Rectal smooth muscle tissue (tissue), 1 donor: Measurements from ENCODE around the gene RPL19.
A peak's percentile ranks its signal among the peaks of the same experiment; 100 is the strongest.
"Not testable (repeated sequence)": the region's sequence is repeated elsewhere in the genome, so short reads cannot be mapped to it uniquely, and the experiment has no call there.

ENCODE experiments used
- H3K27ac ChIP-seq: one replicate; pipeline ENCODE4 v1.7.0; 2013; ENCODE audit warnings: low read depth, low read length, inconsistent platforms
- H3K27me3 ChIP-seq: one replicate; pipeline ENCODE4 v1.7.0; 2013; ENCODE audit warnings: low read length; ENCODE audit not compliant: control insufficient read depth, insufficient read depth
- H3K36me3 ChIP-seq: one replicate; pipeline ENCODE4 v1.7.0; 2013; ENCODE audit warnings: low read length; ENCODE audit not compliant: control insufficient read depth, insufficient read depth
- H3K4me1 ChIP-seq: one replicate; pipeline ENCODE4 v1.7.0; 2013; ENCODE audit warnings: low read length; ENCODE audit not compliant: control insufficient read depth, insufficient read depth
- H3K4me3 ChIP-seq: one replicate; pipeline ENCODE4 v1.7.0; 2013; ENCODE audit warnings: low read length
- H3K9ac ChIP-seq: one replicate; pipeline ENCODE4 v1.7.0; 2013; ENCODE audit warnings: low read length

RPL19 gene

GRCh38 chr17:39165841-39166349 lies 34.2 kb upstream of the RPL19 start, which contains the start of gene ARL5C:
ARL5C (minus strand) TSS chr17:39166161; CDS start chr17:39165760, 401 bp downstream.
- no peaks in the 10 kb centered on the region for H3K36me3 ChIP-seq
- no peak within 1 kb of the TSS for H3K27ac ChIP-seq
- H3K27me3 ChIP-seq, result no peaks in the 10 kb centered on the region
- peaks cover 2% of the 10 kb centered on the region for H3K4me1 ChIP-seq
- no peak within 1 kb of the TSS for H3K9ac ChIP-seq
- peak within 1 kb of the TSS; percentile 76 for H3K4me3 ChIP-seq

DNA sequence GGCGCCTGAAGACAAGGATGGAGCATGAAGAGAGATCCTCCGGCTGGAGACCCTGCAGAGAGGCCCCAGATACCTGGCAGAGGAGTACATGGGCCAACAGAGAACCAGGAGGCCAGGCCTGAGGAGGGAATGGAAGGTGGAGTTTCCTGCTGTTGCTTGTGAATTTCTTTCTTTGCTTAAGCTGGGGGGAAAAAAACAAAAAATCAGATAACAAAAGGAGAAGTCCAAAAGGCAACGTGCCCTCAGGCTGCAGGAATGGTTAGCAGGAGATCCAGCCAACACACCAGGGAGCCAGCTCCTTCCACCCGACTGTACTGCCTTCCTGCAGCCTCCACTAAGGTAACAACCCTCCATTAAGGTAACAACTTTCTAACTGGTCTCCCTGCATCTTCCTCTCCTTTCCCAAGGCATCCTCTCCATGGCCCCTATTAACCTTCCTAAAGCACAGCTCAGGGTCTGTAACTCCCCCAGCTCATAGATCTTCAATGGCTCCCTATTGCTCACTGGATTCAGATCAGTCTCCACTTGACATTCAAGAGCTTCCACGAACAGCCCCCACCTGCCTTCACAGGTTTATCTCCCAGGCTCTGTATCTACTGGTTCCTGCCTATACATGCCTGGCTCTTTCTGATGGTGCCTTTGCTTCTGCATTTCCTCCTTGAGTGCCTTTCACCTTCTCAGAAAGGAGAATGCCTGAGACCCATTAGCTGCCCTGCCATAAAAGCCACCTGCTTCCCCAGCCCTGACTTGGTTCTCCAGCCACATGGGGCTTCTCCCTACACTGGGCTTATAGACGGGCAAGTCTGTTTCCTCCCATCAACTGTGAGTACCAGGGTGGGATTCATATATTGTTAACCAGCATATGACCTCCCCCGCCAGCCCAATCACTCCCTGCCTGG lies 33.4 kb upstream of the RPL19 start:
- Histone ChIP-seq H3K36me3 (no peaks in the 10 kb centered on the region), H3K27ac (no peak overlapping the region), H3K9ac (no peak overlapping the region), H3K4me3 (no peak overlapping the region), H3K27me3 (no peaks in the 10 kb centered on the region), H3K4me1 (peaks cover 2% of the 10 kb centered on the region)

- no peaks in the 10 kb centered on the region for H3K36me3 ChIP-seq
- H3K9ac ChIP-seq, result no peak overlapping the region
- no peaks in the 10 kb centered on the region for H3K27me3 ChIP-seq
- no peak overlapping the region for H3K27ac ChIP-seq
- peaks cover 2% of the 10 kb centered on the region for H3K4me1 ChIP-seq
- no peak overlapping the region for H3K4me3 ChIP-seq
Measured at GRCh38 chr17:39167476-39167875, 32.6 kb upstream of the RPL19 start.

DNA sequence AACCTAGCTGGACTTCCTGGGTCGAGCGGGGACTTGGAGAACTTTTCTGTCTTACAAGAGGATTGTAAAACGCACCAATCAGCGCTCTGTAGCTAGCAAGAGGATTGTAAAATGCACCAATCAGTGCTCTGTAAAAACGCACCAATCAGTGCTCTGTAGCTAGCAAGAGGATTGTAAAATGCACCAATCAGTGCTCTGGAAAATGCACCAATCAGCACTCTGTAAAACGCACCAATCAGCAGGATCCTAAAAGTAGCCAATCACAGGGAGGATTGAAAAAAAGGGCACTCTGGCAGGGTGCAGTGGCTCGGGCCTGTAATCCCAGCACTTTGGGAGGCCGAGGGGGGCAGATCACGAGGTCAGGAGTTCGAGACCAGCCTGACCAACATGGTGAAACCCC lies 31.6 kb upstream of the RPL19 start:
- not testable (repeated sequence) for H3K36me3 ChIP-seq, H3K4me3 ChIP-seq, H3K4me1 ChIP-seq, H3K27me3 ChIP-seq, H3K9ac ChIP-seq, H3K27ac ChIP-seq

DNA sequence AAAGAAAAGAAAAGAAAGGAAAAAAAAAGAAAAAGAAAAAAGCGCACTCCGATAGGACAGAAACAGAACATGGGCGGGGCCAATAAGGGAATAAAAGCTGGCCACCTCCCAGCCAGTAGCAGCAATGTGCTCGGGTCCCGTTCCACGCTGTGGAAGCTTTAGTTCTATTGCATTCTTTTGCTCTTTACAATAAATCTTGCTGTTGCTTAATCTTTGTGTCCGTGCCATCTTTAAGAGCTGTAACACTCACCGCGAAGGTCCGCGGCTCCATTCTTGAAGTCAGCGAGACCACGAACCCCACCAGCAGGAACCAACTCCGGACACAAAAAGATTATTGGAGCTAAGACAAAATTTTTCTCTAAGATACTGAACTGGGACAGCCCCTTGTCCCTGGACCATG lies 31.0 kb upstream of the RPL19 start:
- no peak overlapping the region for H3K9ac ChIP-seq
- peaks cover 2% of the 10 kb centered on the region for H3K4me1 ChIP-seq
- no peak overlapping the region for H3K27ac ChIP-seq
- H3K36me3 ChIP-seq, result no peaks in the 10 kb centered on the region
- no peaks in the 10 kb centered on the region for H3K27me3 ChIP-seq
- no peak overlapping the region for H3K4me3 ChIP-seq

DNA sequence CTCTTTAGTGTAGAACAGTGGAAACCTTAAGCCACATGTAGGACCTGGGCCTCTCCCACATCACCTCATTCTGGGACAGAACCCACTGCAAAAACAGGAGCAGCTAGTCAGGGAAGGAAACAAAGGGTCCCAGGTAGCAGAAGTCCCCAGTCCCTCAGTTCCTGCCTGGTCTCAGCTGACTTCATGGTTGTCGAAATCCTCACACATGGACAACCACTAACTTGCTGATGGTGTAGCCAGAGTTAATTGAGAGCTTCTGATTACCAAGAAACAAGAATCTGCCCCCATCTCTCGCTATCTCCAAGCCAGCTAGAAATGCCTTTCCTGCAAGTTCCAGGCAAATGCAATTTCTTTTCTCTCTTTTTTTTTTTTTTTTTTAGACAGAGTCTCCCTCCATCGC lies 30.6 kb upstream of the RPL19 start:
- Histone ChIP-seq H3K4me3 (no peak overlapping the region), H3K36me3 (no peaks in the 10 kb centered on the region), H3K9ac (no peak overlapping the region), H3K4me1 (no peaks in the 10 kb centered on the region), H3K27me3 (no peaks in the 10 kb centered on the region), H3K27ac (no peak overlapping the region)

- no peak overlapping the region for H3K9ac ChIP-seq
- H3K36me3 ChIP-seq, result no peaks in the 10 kb centered on the region
- H3K4me3 ChIP-seq, result no peak overlapping the region
- H3K27ac ChIP-seq, result no peak overlapping the region
- H3K27me3 ChIP-seq, result no peaks in the 10 kb centered on the region
- no peaks in the 10 kb centered on the region for H3K4me1 ChIP-seq
Measured at GRCh38 chr17:39170109-39170508, 30.0 kb upstream of the RPL19 start.

DNA sequence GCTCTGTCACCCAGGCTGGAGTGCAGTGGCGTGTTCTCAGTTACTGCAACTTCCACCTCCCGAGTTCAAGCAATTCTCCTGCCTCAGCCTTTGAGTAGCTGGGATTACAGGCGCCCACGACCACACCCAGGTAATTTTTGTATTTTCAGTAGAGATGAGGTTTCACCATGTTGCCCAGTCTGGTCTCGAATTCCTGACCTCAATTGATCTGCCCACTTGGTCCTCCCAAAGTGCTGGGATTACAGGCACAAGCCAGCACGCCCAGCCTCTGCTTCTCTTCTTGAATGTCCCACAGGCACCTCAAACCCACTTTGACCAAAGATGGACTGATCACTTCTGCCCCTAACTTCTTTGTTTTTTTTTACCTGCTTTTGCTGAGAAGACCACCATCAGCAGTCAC lies 29.5 kb upstream of the RPL19 start:
- H3K27me3 ChIP-seq, result no peaks in the 10 kb centered on the region
- H3K36me3 ChIP-seq, result no peaks in the 10 kb centered on the region

DNA sequence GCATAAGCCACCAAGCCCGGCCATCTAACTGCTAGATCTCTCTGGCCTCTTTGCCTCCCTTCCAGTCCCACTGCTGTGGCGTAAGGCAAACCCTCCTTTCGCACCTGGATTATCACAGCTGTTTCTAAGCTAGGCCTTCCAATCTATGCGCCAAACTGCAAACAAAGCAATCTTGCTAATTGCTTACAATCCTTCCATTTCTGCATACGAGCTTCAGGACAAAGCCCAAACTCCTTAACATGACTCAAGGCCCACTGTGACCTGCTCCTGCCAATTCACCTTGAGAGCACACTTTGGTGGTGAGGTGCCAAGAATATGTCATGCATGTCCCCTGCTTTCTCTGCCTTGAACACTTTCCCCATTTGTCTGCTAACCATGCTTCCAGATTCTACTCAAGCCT lies 28.1 kb upstream of the RPL19 start:
- Histone ChIP-seq H3K27me3 (no peaks in the 10 kb centered on the region), H3K4me3 (no peak overlapping the region), H3K4me1 (no peaks in the 10 kb centered on the region), H3K36me3 (no peaks in the 10 kb centered on the region), H3K9ac (no peak overlapping the region), H3K27ac (no peak overlapping the region)

More for the DNA sequence above, 29.5 kb upstream of the RPL19 start:
- H3K27ac ChIP-seq, result no peak overlapping the region
- H3K4me3 ChIP-seq, result no peak overlapping the region
- no peaks in the 10 kb centered on the region for H3K4me1 ChIP-seq
- H3K9ac ChIP-seq, result no peak overlapping the region

DNA sequence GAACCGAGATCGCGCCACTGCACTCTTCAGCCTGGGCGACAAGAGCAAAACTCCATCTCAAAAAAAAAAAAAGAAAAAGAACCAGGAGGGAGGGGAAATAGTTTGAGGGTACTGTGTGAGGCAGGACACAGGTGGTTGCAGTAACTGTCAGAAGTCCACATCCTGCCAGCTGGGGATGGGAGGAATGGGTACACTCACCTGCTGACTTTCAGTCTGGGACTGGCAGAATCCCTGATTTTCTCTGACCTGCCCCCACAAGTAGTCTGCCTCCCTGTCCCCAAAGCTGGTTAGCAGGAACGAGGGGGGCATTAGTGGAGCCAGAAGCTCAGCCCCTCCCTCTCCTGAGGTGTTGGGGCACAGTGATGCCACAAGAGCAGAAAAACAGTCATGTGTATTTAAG lies 27.0 kb upstream of the RPL19 start:
- H3K27me3 ChIP-seq, result no peaks in the 10 kb centered on the region
- H3K4me3 ChIP-seq, result no peak overlapping the region
- peaks cover 5% of the 10 kb centered on the region for H3K36me3 ChIP-seq
- no peak overlapping the region for H3K9ac ChIP-seq
- no peaks in the 10 kb centered on the region for H3K4me1 ChIP-seq
- no peak overlapping the region for H3K27ac ChIP-seq

GRCh38 chr17:39173526-39174274 lies 26.4 kb upstream of the RPL19 start:
- H3K4me3 ChIP-seq, result no peak overlapping the region
- no peak overlapping the region for H3K9ac ChIP-seq

DNA sequence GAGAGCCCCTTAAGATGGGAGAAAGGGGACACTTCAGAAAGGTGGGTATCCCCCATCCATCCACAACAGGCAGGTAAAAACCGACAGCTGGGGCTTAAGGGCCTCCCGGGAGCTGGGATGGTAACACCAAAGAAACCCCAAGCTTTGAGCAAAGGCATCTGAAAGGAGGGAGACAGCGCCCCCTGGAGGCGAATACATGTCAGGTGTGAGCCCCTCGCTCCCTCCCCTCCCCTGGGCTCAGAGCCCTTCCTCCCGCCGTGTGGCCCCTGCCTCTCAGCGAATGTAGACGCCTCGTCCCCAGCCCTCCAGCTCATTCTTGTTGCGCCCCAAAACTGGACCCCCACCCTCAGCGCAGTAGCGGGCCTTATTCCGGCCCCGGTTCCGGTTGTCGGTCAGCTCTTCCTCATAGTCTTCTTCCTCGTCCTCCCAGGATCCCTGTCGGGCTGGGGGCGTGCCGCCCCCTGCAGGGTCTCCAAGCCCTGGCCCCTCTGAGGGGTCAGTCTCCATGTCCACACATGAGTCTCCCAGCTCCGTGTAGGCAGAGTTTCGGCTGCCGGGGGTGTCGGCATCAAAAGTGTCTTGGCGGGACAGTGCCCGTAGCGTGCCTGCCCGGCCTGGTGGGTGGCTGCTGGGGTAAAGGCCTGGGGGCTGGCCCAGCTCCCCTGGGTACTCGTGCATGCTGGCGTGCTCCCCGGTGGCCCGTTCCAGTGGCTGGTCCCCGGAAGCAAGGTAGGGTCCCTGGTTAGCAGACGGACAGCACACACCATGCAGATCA lies 25.0 kb upstream of the RPL19 start:
- Histone ChIP-seq H3K27me3 (no peaks in the 10 kb centered on the region), H3K36me3 (peaks cover 5% of the 10 kb centered on the region), H3K27ac (no peak overlapping the region), H3K4me1 (no peaks in the 10 kb centered on the region), H3K9ac (no peak overlapping the region), H3K4me3 (no peak overlapping the region)

More at GRCh38 chr17:39173526-39174274, 26.4 kb upstream of the RPL19 start:
- peaks cover 5% of the 10 kb centered on the region for H3K36me3 ChIP-seq
- H3K27me3 ChIP-seq, result no peaks in the 10 kb centered on the region
- no peak overlapping the region for H3K27ac ChIP-seq
- H3K4me1 ChIP-seq, result no peaks in the 10 kb centered on the region
